GM13977 (cell line): Measurements from ENCODE around the gene SLITRK6.
A peak's percentile ranks its signal among the peaks of the same experiment; 100 is the strongest.

ENCODE experiments used
- DNase-seq: peaks from one replicate; pipeline ENCODE4 v3.0.0; 2012; ENCODE audit warnings: low spot score
- CTCF ChIP-seq: IDR thresholded peaks from 2 replicates; pipeline ENCODE4 v1.5.1; 2012; ENCODE audit warnings: mild to moderate bottlenecking, control low read depth; ENCODE audit not compliant: insufficient read depth; ENCODE audit errors: extremely low read depth, missing control alignments
- in situ Hi-C: fragments of 300-500 bp; cut with MboI; formaldehyde crosslinking; loops from one replicate; pipeline ENCODE4 v1.12.0; 2022; ENCODE audit warnings: low sequenced_read_pairs, low pct_unique_long_range_greater_than_20kb, mixed read lengths, inconsistent platforms; ENCODE audit not compliant: unreplicated experiment

Gene SLITRK6

GRCh38 chr13:85823832-85824231 is 24.6 kb upstream of the SLITRK6 start:
- no peak for DNase-seq
- no peak for TF ChIP-seq CTCF
- in situ Hi-C loops = no loop called here

GRCh38 chr13:85819513-85819912 is 20.3 kb upstream of the SLITRK6 start:
- no peak for DNase-seq
- in situ Hi-C loops = no loop called here
- TF ChIP-seq CTCF = no peak

- TF ChIP-seq CTCF = no peak
- in situ Hi-C loops = no loop called here
- DNase-seq = no peak
Observed at GRCh38 chr13:85816413-85816812, 17.2 kb upstream of the SLITRK6 start.

DNA sequence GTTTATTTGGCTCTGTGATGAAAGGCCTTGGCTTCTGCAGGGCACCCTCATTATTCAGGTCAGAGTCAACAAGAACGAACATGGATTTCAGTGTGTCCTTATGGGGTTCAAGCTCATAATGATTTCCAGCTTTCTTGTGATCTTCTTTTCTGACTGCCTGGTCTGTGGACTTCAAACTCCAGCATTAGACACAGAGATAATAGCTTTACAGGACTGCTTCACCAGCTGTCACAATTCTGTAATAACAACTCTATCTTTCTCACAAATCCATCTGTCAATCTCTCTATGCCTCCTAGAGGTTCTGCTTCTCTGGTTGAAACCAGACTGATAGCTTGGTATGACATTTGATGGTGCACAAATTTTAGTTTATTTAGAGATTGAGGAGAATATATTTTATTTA is 13.1 kb upstream of the SLITRK6 start:
- no peak for TF ChIP-seq CTCF
- no peak for DNase-seq
- in situ Hi-C loops = no loop called here

DNA sequence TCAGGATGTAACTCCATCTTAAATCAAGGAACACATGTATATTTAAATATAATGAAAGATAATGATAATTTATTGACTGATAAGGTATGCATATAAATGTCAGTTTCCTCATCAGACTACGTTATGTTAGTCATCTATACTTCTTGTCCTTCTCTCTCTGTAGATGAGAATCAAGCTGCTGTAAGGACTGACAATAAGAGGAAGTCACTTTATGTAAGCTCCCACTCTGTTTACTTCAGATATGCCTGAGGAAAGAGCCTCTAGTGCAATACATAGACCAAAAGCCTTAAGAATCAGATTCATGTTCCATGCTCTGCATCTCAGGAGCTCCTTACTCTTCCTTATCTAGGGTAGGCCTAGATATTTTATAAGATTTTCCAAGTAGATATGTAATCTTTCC is 9.6 kb upstream of the SLITRK6 start:
- no peak for DNase-seq
- in situ Hi-C loops = no loop called here
- TF ChIP-seq CTCF = no peak

DNA sequence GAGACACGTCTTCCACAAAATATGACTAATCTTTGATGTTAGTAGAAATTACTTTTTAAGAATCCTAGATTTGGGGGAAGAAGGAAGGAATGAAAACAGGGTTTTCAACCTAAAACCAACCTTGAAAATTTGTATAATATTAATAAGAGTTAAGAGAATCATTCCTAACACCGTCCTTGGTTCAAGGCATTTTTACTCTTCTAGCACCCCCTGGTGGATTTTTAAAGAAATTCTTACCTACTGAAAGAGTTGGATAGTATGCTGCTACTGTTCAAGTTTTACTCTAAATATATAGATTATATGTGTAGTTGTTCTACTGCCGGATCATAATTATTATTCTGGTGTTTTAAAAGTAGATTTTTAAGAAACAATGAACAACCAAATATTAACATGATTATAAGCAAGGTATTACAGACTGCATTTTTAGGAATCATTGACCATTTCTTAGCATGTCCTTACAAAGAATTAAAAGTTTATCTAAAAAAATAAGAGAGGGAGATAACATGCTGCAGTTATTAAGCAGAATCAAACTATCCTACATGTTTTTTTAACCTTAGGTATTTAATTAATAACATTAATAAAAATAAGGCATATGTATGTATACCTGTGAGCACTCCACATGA is 7.4 kb upstream of the SLITRK6 start:
- DNase-seq = peak; percentile 2
- in situ Hi-C loops = no loop called here
- peak; percentile 52 for TF ChIP-seq CTCF
